ENCODE measurements around the gene ABHD16A.
"Not testable (repeated sequence)": the region's sequence is repeated elsewhere in the genome, so short reads cannot be mapped to it uniquely, and the experiment has no call there.

The ABHD16A gene

GRCh38 chr6:31713465-31713864 is 10.3 kb upstream of the ABHD16A start:
- Histone ChIP-seq H3K4me3 (ENCODE audit: low read depth, low read length) (no peak overlapping the region), H3K36me3 (no peaks in the 10 kb centered on the region), H3K27me3 (ENCODE audit: insufficient read depth, low read depth, severe bottlenecking) (no peaks in the 10 kb centered on the region), H3K9me3 (ENCODE audit: severe bottlenecking) (no peaks in the 10 kb centered on the region), H3K27ac (peak overlapping the region; percentile 59)
- no peak for DNase-seq
- no peak for TF ChIP-seq CTCF (IDR thresholded peaks at IDR 0.05; ENCODE audit: low read depth, low read length)

GRCh38 chr6:31712296-31712695 is 9.2 kb upstream of the ABHD16A start:
- no peak overlapping the region for H3K4me3 ChIP-seq (ENCODE audit: low read depth, low read length)
- no peak for TF ChIP-seq CTCF (IDR thresholded peaks at IDR 0.05; ENCODE audit: low read depth, low read length)
- no peaks in the 10 kb centered on the region for H3K36me3 ChIP-seq
- no peak overlapping the region for H3K27ac ChIP-seq
- H3K27me3 ChIP-seq (ENCODE audit: insufficient read depth, low read depth, severe bottlenecking) = no peaks in the 10 kb centered on the region
- no peak for DNase-seq
- no peaks in the 10 kb centered on the region for H3K9me3 ChIP-seq (ENCODE audit: severe bottlenecking)

- DNase-seq = no peak
- H3K4me3 ChIP-seq (ENCODE audit: low read depth, low read length) = no peak overlapping the region
- H3K27ac ChIP-seq = no peak overlapping the region
- H3K9me3 ChIP-seq (ENCODE audit: severe bottlenecking) = no peaks in the 10 kb centered on the region
- H3K27me3 ChIP-seq (ENCODE audit: insufficient read depth, low read depth, severe bottlenecking) = no peaks in the 10 kb centered on the region
- H3K36me3 ChIP-seq = no peaks in the 10 kb centered on the region
- no peak for TF ChIP-seq CTCF (IDR thresholded peaks at IDR 0.05; ENCODE audit: low read depth, low read length)
Observed at GRCh38 chr6:31711233-31711632, 8.1 kb upstream of the ABHD16A start.

GRCh38 chr6:31710523-31711219 is 7.5 kb upstream of the ABHD16A start:
- no peaks in the 10 kb centered on the region for H3K27me3 ChIP-seq (ENCODE audit: insufficient read depth, low read depth, severe bottlenecking)
- H3K4me3 ChIP-seq (ENCODE audit: low read depth, low read length) = no peak overlapping the region
- peak; percentile 93 for DNase-seq
- H3K9me3 ChIP-seq (ENCODE audit: severe bottlenecking) = no peaks in the 10 kb centered on the region
- TF ChIP-seq CTCF (IDR thresholded peaks at IDR 0.05; ENCODE audit: low read depth, low read length) = no peak
- peak overlapping the region; percentile 23 for H3K27ac ChIP-seq
- no peaks in the 10 kb centered on the region for H3K36me3 ChIP-seq

GRCh38 chr6:31709157-31709556 is 6.0 kb upstream of the ABHD16A start:
- H3K27me3 ChIP-seq (ENCODE audit: insufficient read depth, low read depth, severe bottlenecking); H3K9me3 ChIP-seq (ENCODE audit: severe bottlenecking); H3K4me3 ChIP-seq (ENCODE audit: low read depth, low read length); H3K36me3 ChIP-seq; H3K27ac ChIP-seq; DNase-seq: not testable (repeated sequence)

- Histone ChIP-seq H3K27me3 (ENCODE audit: insufficient read depth, low read depth, severe bottlenecking) (no peaks in the 10 kb centered on the region), H3K4me3 (ENCODE audit: low read depth, low read length) (no peak overlapping the region), H3K36me3 (no peaks in the 10 kb centered on the region), H3K27ac (no peak overlapping the region), H3K9me3 (ENCODE audit: severe bottlenecking) (no peaks in the 10 kb centered on the region)
- TF ChIP-seq CTCF (IDR thresholded peaks at IDR 0.05; ENCODE audit: low read depth, low read length) = no peak
- DNase-seq = no peak
Observed at GRCh38 chr6:31708224-31708623, 5.1 kb upstream of the ABHD16A start.

Data from WERI-Rb-1 (cell line).